NOMO-1 (cell line): ENCODE data around the gene BCL2L13.
"Not testable (repeated sequence)": the region's sequence is repeated elsewhere in the genome, so short reads cannot be mapped to it uniquely, and the experiment has no call there.

ENCODE experiments used
- DNase-seq, 2 experiments: peaks; one replicate each; lab custom pipeline; 2025; ENCODE audit not compliant: unreplicated experiment in 2 of 2; lab: John Stamatoyannopoulos, UW

The BCL2L13 gene

GRCh38 chr22:17751596-17751995 lies 113.0 kb downstream of the BCL2L13 start:
- no peak for DNase-seq

GRCh38 chr22:17753401-17753989 lies 114.9 kb downstream of the BCL2L13 start:
- DNase-seq: no peak

- no peak for DNase-seq
These were observed 115.8 kb downstream of the BCL2L13 start for GRCh38 chr22:17754233-17754925.

GRCh38 chr22:17761138-17761488 lies 122.6 kb downstream of the BCL2L13 start:
- no peak for DNase-seq

- peak in 1 of 2 experiments; percentile 49 for DNase-seq
These were observed 124.9 kb downstream of the BCL2L13 start for GRCh38 chr22:17763442-17763841.

- DNase-seq: no peak
These were observed 125.5 kb downstream of the BCL2L13 start for GRCh38 chr22:17764036-17764435.

- DNase-seq: not testable (repeated sequence)
These were observed 126.3 kb downstream of the BCL2L13 start for GRCh38 chr22:17764852-17765251.

- no peak for DNase-seq
These were observed 128.9 kb downstream of the BCL2L13 start for GRCh38 chr22:17767233-17768065.

GRCh38 chr22:17769013-17769715 lies 130.6 kb downstream of the BCL2L13 start:
- no peak for DNase-seq

- no peak for DNase-seq
These were observed 131.1 kb downstream of the BCL2L13 start for GRCh38 chr22:17769716-17770082.

GRCh38 chr22:17770180-17771077 lies 131.9 kb downstream of the BCL2L13 start:
- no peak for DNase-seq

GRCh38 chr22:17772249-17772957 lies 133.8 kb downstream of the BCL2L13 start:
- DNase-seq: no peak

GRCh38 chr22:17772958-17773605 lies 134.5 kb downstream of the BCL2L13 start:
- DNase-seq: no peak

GRCh38 chr22:17773606-17774205 lies 135.1 kb downstream of the BCL2L13 start:
- no peak for DNase-seq

- peak; percentile 52 to 76 for DNase-seq
These were observed 135.8 kb downstream of the BCL2L13 start, which contains the start of gene BID for GRCh38 chr22:17774206-17774925. Gene BID, minus strand, starts transcription at chr22:17774469. Its CDS starts 24,353 bp downstream, at chr22:17750116.

GRCh38 chr22:17774926-17775685 lies 136.5 kb downstream of the BCL2L13 start:
- no peak for DNase-seq

- no peak for DNase-seq
These were observed 137.4 kb downstream of the BCL2L13 start for GRCh38 chr22:17775781-17776465.
